ENCODE measurements around the gene ZRANB3. TPM values are rescaled to one million over a fixed set of nuclear protein-coding genes. Genes with fewer than 3 reads are reported as not detected.
"Not testable (repeated sequence)": the region's sequence is repeated elsewhere in the genome, so short reads cannot be mapped to it uniquely, and the experiment has no call there.

ZRANB3 gene
- total and polyA plus RNA-seq, 2 experiments from 2014 or later = 10.5 to 16.8 TPM

GRCh38 chr2:135454608-135455007 lies 76.4 kb downstream of the ZRANB3 start (continued):
- TF ChIP-seq ZNF462 (CRISPR knock-in tag; IDR thresholded peaks at IDR 0.05) (no peak), NANOG (IDR thresholded peaks at IDR 0.05; ENCODE audit: borderline replicate concordance) (no peak)

GRCh38 chr2:135453027-135453426 lies 78.0 kb downstream of the ZRANB3 start:
- peaks cover 71% of the 10 kb centered on the region for H3K36me3 Mint-ChIP-seq (ENCODE audit: low read depth)
- not testable (repeated sequence) for H3K4me1 Mint-ChIP-seq; H2AFZ ChIP-seq; H3K27me3 Mint-ChIP-seq (ENCODE audit: insufficient read depth, low read depth, poor library complexity); H4K20me1 ChIP-seq (replicated peaks; ENCODE audit: insufficient read depth); H3K79me2 ChIP-seq (replicated peaks; ENCODE audit: insufficient read depth); H3K4me1 ChIP-seq (ENCODE audit: insufficient read depth); H3K27me3 ChIP-seq (ENCODE audit: insufficient read depth); H3K9me2 ChIP-seq (ENCODE audit: insufficient read depth); H3K27ac Mint-ChIP-seq; ATAC-seq; DNase-seq (ENCODE audit: low spot score); H3K36me3 ChIP-seq (ENCODE audit: insufficient read depth); H3K4me3 ChIP-seq; H3K4me2 ChIP-seq; H3F3A ChIP-seq (replicated peaks; ENCODE audit: low read depth); H3K4me3 Mint-ChIP-seq; H3K27ac ChIP-seq (ENCODE audit: low read depth)
- peaks cover 49% of the 10 kb centered on the region for H3K9me3 Mint-ChIP-seq

DNA sequence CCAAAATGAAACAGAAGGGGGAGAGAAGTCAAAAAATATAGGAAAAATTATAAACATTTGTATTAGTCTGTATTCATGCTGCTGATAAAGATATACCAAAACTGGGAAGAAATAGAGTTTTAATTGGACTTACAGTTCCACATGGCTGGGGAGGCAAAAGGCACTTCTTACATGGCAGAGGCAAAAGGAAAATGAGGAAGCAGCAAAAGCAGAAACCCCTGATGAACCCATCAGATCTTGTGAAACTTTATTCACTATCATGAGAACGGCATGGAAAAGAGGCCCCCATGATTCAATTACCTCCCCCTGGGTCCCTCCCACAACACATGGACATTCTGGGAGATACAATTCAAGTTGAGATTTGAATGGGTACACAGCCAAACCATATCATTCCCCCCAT lies 79.1 kb downstream of the ZRANB3 start:
- H3K9me3 Mint-ChIP-seq = peaks cover 49% of the 10 kb centered on the region
- Histone ChIP-seq H3K4me3 (no peak overlapping the region), H4K20me1 (replicated peaks; ENCODE audit: insufficient read depth) (no peaks in the 10 kb centered on the region), H3K9me2 (ENCODE audit: insufficient read depth) (peaks cover 6% of the 10 kb centered on the region; the same call in 1 of the 2 replicates), H3K36me3 (ENCODE audit: insufficient read depth) (peaks cover 6% of the 10 kb centered on the region; the same call in 1 of the 2 replicates), H3K79me2 (replicated peaks; ENCODE audit: insufficient read depth) (no peaks in the 10 kb centered on the region; the same call in 1 of the 2 replicates), H2AFZ (no peak overlapping the region), H3K27ac (ENCODE audit: low read depth) (no peak overlapping the region), H3K4me2 (no peak overlapping the region), H3K27me3 (ENCODE audit: insufficient read depth) (no peaks in the 10 kb centered on the region), H3F3A (replicated peaks; ENCODE audit: low read depth) (no peaks in the 10 kb centered on the region), H3K4me1 (ENCODE audit: insufficient read depth) (no peaks in the 10 kb centered on the region)
- no peak overlapping the region for H3K27ac Mint-ChIP-seq
- DNase-seq (ENCODE audit: low spot score) = no peak
- H3K4me3 Mint-ChIP-seq = no peak overlapping the region
- H3K4me1 Mint-ChIP-seq = no peaks in the 10 kb centered on the region
- peaks cover 2% of the 10 kb centered on the region for H3K27me3 Mint-ChIP-seq (ENCODE audit: insufficient read depth, low read depth, poor library complexity)
- peaks cover 60% of the 10 kb centered on the region for H3K36me3 Mint-ChIP-seq (ENCODE audit: low read depth)
- no peak for ATAC-seq
- TF ChIP-seq STAT1 (IDR thresholded peaks at IDR 0.05; ENCODE audit: unreplicated experiment) (no peak), EZH2phosphoT487 (IDR thresholded peaks at IDR 0.05; ENCODE audit: unreplicated experiment) (no peak), ZNF114 (CRISPR knock-in tag; IDR thresholded peaks at IDR 0.05) (no peak), CREB1 (CRISPR knock-in tag; IDR thresholded peaks at IDR 0.05; ENCODE audit: low read depth) (no peak)
- TF ChIP-seq, protein P1, sequence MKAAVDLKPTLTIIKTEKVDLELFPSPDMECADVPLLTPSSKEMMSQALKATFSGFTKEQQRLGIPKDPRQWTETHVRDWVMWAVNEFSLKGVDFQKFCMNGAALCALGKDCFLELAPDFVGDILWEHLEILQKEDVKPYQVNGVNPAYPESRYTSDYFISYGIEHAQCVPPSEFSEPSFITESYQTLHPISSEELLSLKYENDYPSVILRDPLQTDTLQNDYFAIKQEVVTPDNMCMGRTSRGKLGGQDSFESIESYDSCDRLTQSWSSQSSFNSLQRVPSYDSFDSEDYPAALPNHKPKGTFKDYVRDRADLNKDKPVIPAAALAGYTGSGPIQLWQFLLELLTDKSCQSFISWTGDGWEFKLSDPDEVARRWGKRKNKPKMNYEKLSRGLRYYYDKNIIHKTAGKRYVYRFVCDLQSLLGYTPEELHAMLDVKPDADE (IDR thresholded peaks at IDR 0.05) = no peak

All from GM23338 (cell line).